ENCODE results near the gene C1QTNF6. TPM values are rescaled to one million over a fixed set of nuclear protein-coding genes. Genes with fewer than 3 reads are reported as not detected.
A peak's percentile ranks its signal among the peaks of the same experiment; 100 is the strongest.

The C1QTNF6 gene
- total and polyA plus RNA-seq, 2 of the 8 experiments (the other 6 are each of a cell fraction or from before 2014, with no cell fraction given) = 3.1 to 6.5 TPM

DNA sequence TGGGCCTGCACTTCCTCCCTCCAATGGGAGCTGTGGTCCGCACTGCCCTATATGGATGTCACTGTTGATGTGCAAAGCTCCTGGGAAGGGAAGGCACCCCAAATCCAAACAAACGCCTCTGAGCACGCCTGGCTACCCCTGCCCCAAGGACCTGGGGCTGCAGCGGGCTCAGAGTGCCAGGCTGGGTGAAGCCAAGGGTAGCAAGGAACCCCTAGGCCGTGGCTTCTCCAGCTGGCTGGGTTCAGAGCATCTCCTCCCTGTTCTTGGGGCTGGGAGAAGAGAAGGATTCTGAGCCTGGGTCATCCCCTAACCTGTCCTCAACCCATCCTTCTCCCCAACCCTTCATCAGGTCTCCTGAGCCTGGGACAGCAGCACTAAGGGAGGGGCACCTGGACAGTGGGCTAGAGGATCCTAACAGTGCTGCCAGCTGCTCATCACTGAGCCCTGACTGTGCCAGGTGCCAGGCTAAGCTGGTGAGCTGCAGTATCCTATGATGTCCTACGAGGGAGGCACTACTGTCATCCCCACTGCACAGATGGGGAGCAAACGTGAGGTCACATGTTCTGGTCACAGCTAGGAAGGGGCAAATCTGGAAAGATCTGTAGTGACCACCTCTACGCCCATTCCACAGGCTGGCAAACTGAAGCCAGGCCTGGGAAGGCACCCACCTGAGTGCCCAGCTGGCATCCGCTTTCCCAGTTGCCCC, 21.2 kb upstream of the C1QTNF6 start:
- Histone ChIP-seq H3K14ac (ENCODE audit: insufficient read length) (no peak overlapping the region), H3K56ac (replicated peaks; ENCODE audit: insufficient read length, low read depth, low read length) (no peak overlapping the region), H3K23ac (ENCODE audit: insufficient read length) (no peak overlapping the region), H3K36me3 (ENCODE audit: control insufficient read depth in 2 of 4, insufficient read depth in 4 of 4, low read length in 3 of 4) (no peaks in the 10 kb centered on the region), H3K18ac (ENCODE audit: extremely low read depth, low read length) (no peak overlapping the region), H4K8ac (ENCODE audit: extremely low read depth, insufficient read depth, low read length) (peak overlapping the region; percentile 1; the same call in 1 of the 2 replicates), H2BK12ac (ENCODE audit: low read depth, low read length) (no peak overlapping the region), H2BK15ac (ENCODE audit: low read length) (no peak overlapping the region), H4K20me1 (replicated peaks in 1 of 2; ENCODE audit: control insufficient read depth in 1 of 2, insufficient read depth in 2 of 2, low read length in 2 of 2) (no peaks in the 10 kb centered on the region), H3K4me2 (ENCODE audit: insufficient read depth in 1 of 2, low read depth in 2 of 2, low read length in 2 of 2) (no peak overlapping the region), H3K27me3 (replicated peaks in 1 of 4; ENCODE audit: control insufficient read depth in 3 of 4, extremely low read depth in 1 of 4, insufficient read depth in 3 of 4, low read length in 3 of 4) (peaks cover 0 to 4% (median 1%) of the 10 kb centered on the region in 4 experiments; a peak in 3 of 7 replicates), H2BK120ac (replicated peaks; ENCODE audit: low read depth, low read length) (no peak overlapping the region), H2BK20ac (ENCODE audit: low read length) (no peak overlapping the region), H3K23me2 (ENCODE audit: low read depth, low read length) (peaks cover 3% of the 10 kb centered on the region; the same call in 1 of the 2 replicates), H2BK5ac (ENCODE audit: low read depth, low read length) (no peak overlapping the region), H4K5ac (ENCODE audit: insufficient read length, low read depth, low read length) (no peak overlapping the region), H3K9ac (replicated peaks in 1 of 4; ENCODE audit: extremely low read depth in 1 of 4, low read depth in 3 of 4, low read length in 3 of 4) (no peak overlapping the region), H3K4me1 (replicated peaks in 1 of 4; ENCODE audit: control insufficient read depth in 3 of 4, insufficient read depth in 4 of 4, low read length in 3 of 4) (peaks cover 0 to 8% (median 3%) of the 10 kb centered on the region in 4 experiments; a peak in 6 of 7 replicates), H4K91ac (replicated peaks; ENCODE audit: insufficient read length, low read length) (no peak overlapping the region), H2AK5ac (ENCODE audit: low read depth, low read length) (no peak overlapping the region), H3K4ac (replicated peaks; ENCODE audit: insufficient read length, low read depth, low read length) (no peak overlapping the region), H3K9me3 (ENCODE audit: insufficient read depth in 2 of 2, low read depth in 1 of 2, low read length in 1 of 2) (no peaks in the 10 kb centered on the region), H3K79me1 (ENCODE audit: low read depth, low read length) (no peaks in the 10 kb centered on the region), H3K79me2 (ENCODE audit: control insufficient read depth in 1 of 2, insufficient read depth in 2 of 2, low read length in 2 of 2) (no peaks in the 10 kb centered on the region), H3K27ac (ENCODE audit: low read depth, low read length) (no peak overlapping the region), H2AFZ (ENCODE audit: low read length) (no peak overlapping the region), H3K4me3 (ENCODE audit: extremely low read depth in 1 of 4, insufficient read depth in 2 of 4, low read depth in 3 of 4, low read length in 4 of 4) (no peak overlapping the region)
- WGBS, 2 experiments (ENCODE audit: extremely low coverage in 1 of 2, insufficient coverage in 1 of 2, insufficient read length in 1 of 2, insufficient replicate concordance in 2 of 2, low coverage in 1 of 2, low lambda C conversion rate in 2 of 2, missing lambda C conversion rate in 1 of 2) = 82% methylated on average over 9 of the region's 9 CpGs; no CpG with 5 or more reads in 1 of the 2 experiments
- DNase-seq (ENCODE audit: low read depth in 1 of 2, low spot score in 2 of 2) (no peak), FAIRE-seq (no peak)
- ChIA-PET CTCF (ENCODE audit: partially characterized antibody) (interaction anchor here (0.9 to 2.8 kb wide), 8 partner anchors 9 to 107 kb away, joined by 3 to 29 read pairs (median 4); no protein-coding TSS in a partner anchor), POLR2A (ENCODE audit: partially characterized antibody) (interaction anchor here (1.8 kb wide), 1 partner anchor 9 kb away, joined by 4 read pairs; no protein-coding TSS in a partner anchor)
- no peak for TF ChIP-seq RXRA (IDR thresholded peaks at IDR 0.05; ENCODE audit: insufficient read depth, low read depth, low read length)
- no peak for TF ChIP-seq TCF12 (IDR thresholded peaks at IDR 0.05; ENCODE audit: low read depth, low read length)
- TF ChIP-seq TAF7 (optimal IDR thresholded peaks at IDR 0.05; ENCODE audit: borderline replicate concordance, low read depth, low read length) = no peak
- TF ChIP-seq YY1 (IDR thresholded peaks at IDR 0.05; ENCODE audit: low read depth, low read length) = no peak

Measured in H1 (cell line).